Epithelial cell of proximal tubule (primary cell): Measurements from ENCODE around the gene LHFPL6. TPM values are rescaled to one million over a fixed set of nuclear protein-coding genes. Genes with fewer than 3 reads are reported as not detected.

ENCODE experiments used
- DNase-seq: peaks from one replicate; pipeline ENCODE4 v3.0.0-alpha.2; 2011; ENCODE audit warnings: low read depth
- H3K4me3 ChIP-seq: 2 replicates; pipeline ENCODE4 v1.5.1; 2011; ENCODE audit warnings: low read depth, mild to moderate bottlenecking, low read length
- CTCF ChIP-seq: conservative IDR thresholded peaks from 2 replicates; pipeline ENCODE4 v1.5.1; 2012; ENCODE audit warnings: low read depth, mild to moderate bottlenecking, low read length
- total RNA-seq: library from RNA; depleted of rRNA; stranded (reverse); fragments of >200 nt; gene quantifications from 2 replicates; pipeline ENCODE4 v1.2.3, GENCODE V29; 2015

Gene LHFPL6
- total RNA-seq, 1 donor from 2014 or later, result 5.2 TPM

GRCh38 chr13:39433651-39434050 lies 169.3 kb downstream of the LHFPL6 start:
- TF ChIP-seq CTCF, result no peak
- no peak for DNase-seq
- no peak overlapping the region for H3K4me3 ChIP-seq

- no peak for TF ChIP-seq CTCF
- no peak for DNase-seq
- H3K4me3 ChIP-seq, result no peak overlapping the region
These were observed 170.8 kb downstream of the LHFPL6 start for GRCh38 chr13:39432196-39432595.

- TF ChIP-seq CTCF, result no peak
- DNase-seq, result no peak
These were observed 180.0 kb downstream of the LHFPL6 start for GRCh38 chr13:39422845-39423565.

GRCh38 chr13:39419876-39420275 lies 183.1 kb downstream of the LHFPL6 start:
- H3K4me3 ChIP-seq, result no peak overlapping the region
- DNase-seq, result no peak
- TF ChIP-seq CTCF, result no peak

More at GRCh38 chr13:39422845-39423565, 180.0 kb downstream of the LHFPL6 start:
- H3K4me3 ChIP-seq, result no peak overlapping the region

GRCh38 chr13:39419068-39419467 lies 183.9 kb downstream of the LHFPL6 start:
- no peak for DNase-seq
- no peak overlapping the region for H3K4me3 ChIP-seq
- TF ChIP-seq CTCF, result no peak

- H3K4me3 ChIP-seq, result no peak overlapping the region
- TF ChIP-seq CTCF, result no peak
- no peak for DNase-seq
These were observed 184.6 kb downstream of the LHFPL6 start for GRCh38 chr13:39418424-39418823.

- no peak for DNase-seq
- TF ChIP-seq CTCF, result no peak
- no peak overlapping the region for H3K4me3 ChIP-seq
These were observed 185.3 kb downstream of the LHFPL6 start for GRCh38 chr13:39417643-39418042.
